ENCODE measurements around the gene ZMIZ1. TPM values are rescaled to one million over a fixed set of nuclear protein-coding genes. Genes with fewer than 3 reads are reported as not detected.

Gene ZMIZ1
- total RNA-seq, 2 donors from 2014 or later = 30.0 to 34.0 TPM

GRCh38 chr10:79038841-79039201 lies 29.9 kb upstream of the ZMIZ1 start:
- no peak for ATAC-seq
- H3K4me1 Mint-ChIP-seq = peaks cover 35% of the 10 kb centered on the region
- no peaks in the 10 kb centered on the region for H3K9me3 ChIP-seq (ENCODE audit: control insufficient read depth, low read length, poor library complexity, severe bottlenecking)
- no peak overlapping the region for H3K27ac Mint-ChIP-seq
- no peak for DNase-seq
- peaks cover 16% of the 10 kb centered on the region for H3K27me3 Mint-ChIP-seq
- H3K36me3 Mint-ChIP-seq (ENCODE audit: low read depth) = peaks cover 17% of the 10 kb centered on the region
- no peak overlapping the region for H3K4me3 Mint-ChIP-seq

- Mint-ChIP-seq H3K27ac (peak overlapping the region; percentile 70), H3K36me3 (ENCODE audit: low read depth) (peaks cover 14% of the 10 kb centered on the region), H3K27me3 (no peaks in the 10 kb centered on the region), H3K4me1 (peaks cover 49% of the 10 kb centered on the region), H3K4me3 (no peak overlapping the region)
- H3K9me3 ChIP-seq (ENCODE audit: control insufficient read depth, low read length, poor library complexity, severe bottlenecking) = no peaks in the 10 kb centered on the region
- ATAC-seq = no peak
- DNase-seq = no peak
Measured at GRCh38 chr10:79042639-79043411, 25.9 kb upstream of the ZMIZ1 start.

GRCh38 chr10:79044036-79044632 lies 24.6 kb upstream of the ZMIZ1 start:
- H3K9me3 ChIP-seq (ENCODE audit: control insufficient read depth, low read length, poor library complexity, severe bottlenecking) = no peaks in the 10 kb centered on the region
- no peak for ATAC-seq
- H3K4me3 Mint-ChIP-seq = no peak overlapping the region
- no peaks in the 10 kb centered on the region for H3K27me3 Mint-ChIP-seq
- H3K4me1 Mint-ChIP-seq = peaks cover 55% of the 10 kb centered on the region
- peak overlapping the region; percentile 29 for H3K27ac Mint-ChIP-seq
- no peak for DNase-seq
- peaks cover 9% of the 10 kb centered on the region for H3K36me3 Mint-ChIP-seq (ENCODE audit: low read depth)

- ATAC-seq (no peak), DNase-seq (peak in 1 of 3 donors; percentile 3)
- no peak overlapping the region for H3K4me3 Mint-ChIP-seq
- peaks cover 9% of the 10 kb centered on the region for H3K36me3 Mint-ChIP-seq (ENCODE audit: low read depth)
- no peaks in the 10 kb centered on the region for H3K9me3 ChIP-seq (ENCODE audit: control insufficient read depth, low read length, poor library complexity, severe bottlenecking)
- H3K27ac Mint-ChIP-seq = peak overlapping the region; percentile 92
- no peaks in the 10 kb centered on the region for H3K27me3 Mint-ChIP-seq
- peaks cover 58% of the 10 kb centered on the region for H3K4me1 Mint-ChIP-seq
Measured at GRCh38 chr10:79044846-79045245, 23.9 kb upstream of the ZMIZ1 start.

GRCh38 chr10:79045566-79046175 lies 23.1 kb upstream of the ZMIZ1 start:
- Mint-ChIP-seq H3K4me1 (peaks cover 61% of the 10 kb centered on the region), H3K36me3 (ENCODE audit: low read depth) (peaks cover 9% of the 10 kb centered on the region), H3K27me3 (no peaks in the 10 kb centered on the region), H3K27ac (peak overlapping the region; percentile 92), H3K4me3 (no peak overlapping the region)
- DNase-seq (peak in 1 of 3 donors; percentile 1), ATAC-seq (no peak)
- no peaks in the 10 kb centered on the region for H3K9me3 ChIP-seq (ENCODE audit: control insufficient read depth, low read length, poor library complexity, severe bottlenecking)

- peak overlapping the region; percentile 92 for H3K27ac Mint-ChIP-seq
- peaks cover 56% of the 10 kb centered on the region for H3K4me1 Mint-ChIP-seq
- H3K27me3 Mint-ChIP-seq = no peaks in the 10 kb centered on the region
- no peaks in the 10 kb centered on the region for H3K9me3 ChIP-seq (ENCODE audit: control insufficient read depth, low read length, poor library complexity, severe bottlenecking)
- no peak for DNase-seq
- H3K4me3 Mint-ChIP-seq = no peak overlapping the region
- H3K36me3 Mint-ChIP-seq (ENCODE audit: low read depth) = peaks cover 7% of the 10 kb centered on the region
- no peak for ATAC-seq
Measured at GRCh38 chr10:79046326-79046725, 22.4 kb upstream of the ZMIZ1 start.

GRCh38 chr10:79046741-79047583 lies 21.8 kb upstream of the ZMIZ1 start:
- DNase-seq = peak in 1 of 3 donors; percentile 6
- Mint-ChIP-seq H3K27me3 (no peaks in the 10 kb centered on the region), H3K27ac (peak overlapping the region; percentile 92), H3K36me3 (ENCODE audit: low read depth) (peaks cover 4% of the 10 kb centered on the region), H3K4me1 (peaks cover 52% of the 10 kb centered on the region), H3K4me3 (peak overlapping the region; percentile 93)
- ATAC-seq = no peak
- no peaks in the 10 kb centered on the region for H3K9me3 ChIP-seq (ENCODE audit: control insufficient read depth, low read length, poor library complexity, severe bottlenecking)

GRCh38 chr10:79047584-79047874 lies 21.2 kb upstream of the ZMIZ1 start:
- H3K4me1 Mint-ChIP-seq = peaks cover 46% of the 10 kb centered on the region
- no peaks in the 10 kb centered on the region for H3K9me3 ChIP-seq (ENCODE audit: control insufficient read depth, low read length, poor library complexity, severe bottlenecking)

GRCh38 chr10:79047875-79048638 lies 20.7 kb upstream of the ZMIZ1 start:
- peak in 2 of 3 donors; percentile 14 to 37 for DNase-seq
- H3K4me1 Mint-ChIP-seq = peaks cover 42% of the 10 kb centered on the region
- H3K36me3 Mint-ChIP-seq (ENCODE audit: low read depth) = no peaks in the 10 kb centered on the region
- no peaks in the 10 kb centered on the region for H3K9me3 ChIP-seq (ENCODE audit: control insufficient read depth, low read length, poor library complexity, severe bottlenecking)
- peak overlapping the region; percentile 92 for H3K27ac Mint-ChIP-seq
- peak overlapping the region; percentile 93 for H3K4me3 Mint-ChIP-seq
- H3K27me3 Mint-ChIP-seq = no peaks in the 10 kb centered on the region
- peak; percentile 86 for ATAC-seq

More at GRCh38 chr10:79047584-79047874, 21.2 kb upstream of the ZMIZ1 start:
- H3K27me3 Mint-ChIP-seq = no peaks in the 10 kb centered on the region
- ATAC-seq (no peak), DNase-seq (peak in 1 of 3 donors; percentile 1)
- peak overlapping the region; percentile 92 for H3K27ac Mint-ChIP-seq
- H3K36me3 Mint-ChIP-seq (ENCODE audit: low read depth) = peaks cover 2% of the 10 kb centered on the region
- H3K4me3 Mint-ChIP-seq = peak overlapping the region; percentile 93

- peaks cover 37% of the 10 kb centered on the region for H3K4me1 Mint-ChIP-seq
- H3K36me3 Mint-ChIP-seq (ENCODE audit: low read depth) = no peaks in the 10 kb centered on the region
- peak overlapping the region; percentile 92 for H3K27ac Mint-ChIP-seq
- peak in 1 of 3 donors; percentile 7 for DNase-seq
- H3K27me3 Mint-ChIP-seq = no peaks in the 10 kb centered on the region
- no peaks in the 10 kb centered on the region for H3K9me3 ChIP-seq (ENCODE audit: control insufficient read depth, low read length, poor library complexity, severe bottlenecking)
- ATAC-seq = no peak
- H3K4me3 Mint-ChIP-seq = peak overlapping the region; percentile 93
Measured at GRCh38 chr10:79048639-79049550, 19.9 kb upstream of the ZMIZ1 start.

- no peaks in the 10 kb centered on the region for H3K36me3 Mint-ChIP-seq (ENCODE audit: low read depth)
- peak overlapping the region; percentile 92 for H3K27ac Mint-ChIP-seq
- H3K4me3 Mint-ChIP-seq = peak overlapping the region; percentile 28
- ATAC-seq = no peak
- no peaks in the 10 kb centered on the region for H3K27me3 Mint-ChIP-seq
- peaks cover 34% of the 10 kb centered on the region for H3K4me1 Mint-ChIP-seq
- no peaks in the 10 kb centered on the region for H3K9me3 ChIP-seq (ENCODE audit: control insufficient read depth, low read length, poor library complexity, severe bottlenecking)
- peak in 1 of 3 donors; percentile 3 for DNase-seq
Measured at GRCh38 chr10:79049931-79050895, 18.6 kb upstream of the ZMIZ1 start.

Measured in T-helper 17 cell (primary cell).